ENCODE results near the gene SAMD4B.

The SAMD4B gene

DNA sequence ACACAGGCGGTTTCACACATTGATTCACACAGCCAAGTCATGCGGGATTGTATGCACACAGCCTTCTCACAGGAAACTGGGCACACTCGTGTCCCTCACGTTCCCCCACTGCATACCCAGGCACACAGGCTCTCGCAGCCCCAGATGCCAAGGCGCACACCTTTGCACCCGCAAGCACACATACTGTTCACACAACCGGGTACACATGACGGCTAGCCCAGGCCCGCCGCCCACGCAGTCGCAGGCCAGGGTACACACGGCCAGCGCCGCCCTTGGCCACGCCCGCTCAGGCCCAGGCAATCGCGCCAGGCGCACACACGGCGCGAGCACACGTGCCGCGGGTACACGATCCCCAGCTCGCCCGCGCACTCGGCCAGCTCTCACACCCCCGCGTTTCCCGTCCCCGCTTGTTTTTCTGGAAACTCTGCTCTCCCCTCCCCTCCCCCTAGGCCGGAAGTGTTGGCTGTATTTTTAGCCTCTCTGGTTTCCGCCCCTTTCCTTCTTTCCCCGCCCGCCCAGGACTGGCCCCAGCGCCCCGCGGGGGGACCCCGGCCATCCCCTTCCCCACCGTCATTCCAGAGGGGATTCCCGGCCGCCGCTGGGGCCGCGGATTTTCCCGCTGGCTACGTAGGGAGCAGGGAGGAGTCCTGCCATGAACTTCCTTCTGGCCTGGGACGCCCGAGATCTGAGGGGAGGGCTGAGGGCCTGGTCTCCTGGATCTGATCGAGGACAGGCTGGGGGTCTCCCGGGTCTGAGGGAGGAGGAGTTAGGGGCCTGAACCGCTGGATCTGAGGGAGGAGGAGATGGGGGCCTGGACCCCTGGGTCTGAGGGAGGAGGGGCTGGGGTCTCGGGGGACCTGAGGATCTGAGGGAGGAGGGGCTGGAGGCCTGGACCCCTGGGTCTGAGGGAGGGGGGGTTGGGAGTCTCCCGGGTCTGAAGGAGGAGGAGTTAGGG is 60.4 kb downstream of the SAMD4B start:
- H3K4me1 Mint-ChIP-seq, result peaks cover 67% of the 10 kb centered on the region
- peak overlapping the region; percentile 99 for H3K27ac Mint-ChIP-seq
- peak overlapping the region; percentile 84 for H3K4me3 Mint-ChIP-seq
- peaks cover 4% of the 10 kb centered on the region for H3K27me3 Mint-ChIP-seq (ENCODE audit: low read depth, poor library complexity)
- DNase-seq, result peak; percentile 80
- TF ChIP-seq, protein P1, sequence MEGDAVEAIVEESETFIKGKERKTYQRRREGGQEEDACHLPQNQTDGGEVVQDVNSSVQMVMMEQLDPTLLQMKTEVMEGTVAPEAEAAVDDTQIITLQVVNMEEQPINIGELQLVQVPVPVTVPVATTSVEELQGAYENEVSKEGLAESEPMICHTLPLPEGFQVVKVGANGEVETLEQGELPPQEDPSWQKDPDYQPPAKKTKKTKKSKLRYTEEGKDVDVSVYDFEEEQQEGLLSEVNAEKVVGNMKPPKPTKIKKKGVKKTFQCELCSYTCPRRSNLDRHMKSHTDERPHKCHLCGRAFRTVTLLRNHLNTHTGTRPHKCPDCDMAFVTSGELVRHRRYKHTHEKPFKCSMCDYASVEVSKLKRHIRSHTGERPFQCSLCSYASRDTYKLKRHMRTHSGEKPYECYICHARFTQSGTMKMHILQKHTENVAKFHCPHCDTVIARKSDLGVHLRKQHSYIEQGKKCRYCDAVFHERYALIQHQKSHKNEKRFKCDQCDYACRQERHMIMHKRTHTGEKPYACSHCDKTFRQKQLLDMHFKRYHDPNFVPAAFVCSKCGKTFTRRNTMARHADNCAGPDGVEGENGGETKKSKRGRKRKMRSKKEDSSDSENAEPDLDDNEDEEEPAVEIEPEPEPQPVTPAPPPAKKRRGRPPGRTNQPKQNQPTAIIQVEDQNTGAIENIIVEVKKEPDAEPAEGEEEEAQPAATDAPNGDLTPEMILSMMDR (IDR thresholded peaks at IDR 0.05), result no peak
- no peaks in the 10 kb centered on the region for H3K9me3 Mint-ChIP-seq
- peaks cover 14% of the 10 kb centered on the region for H3K36me3 Mint-ChIP-seq (ENCODE audit: low read depth)

DNA sequence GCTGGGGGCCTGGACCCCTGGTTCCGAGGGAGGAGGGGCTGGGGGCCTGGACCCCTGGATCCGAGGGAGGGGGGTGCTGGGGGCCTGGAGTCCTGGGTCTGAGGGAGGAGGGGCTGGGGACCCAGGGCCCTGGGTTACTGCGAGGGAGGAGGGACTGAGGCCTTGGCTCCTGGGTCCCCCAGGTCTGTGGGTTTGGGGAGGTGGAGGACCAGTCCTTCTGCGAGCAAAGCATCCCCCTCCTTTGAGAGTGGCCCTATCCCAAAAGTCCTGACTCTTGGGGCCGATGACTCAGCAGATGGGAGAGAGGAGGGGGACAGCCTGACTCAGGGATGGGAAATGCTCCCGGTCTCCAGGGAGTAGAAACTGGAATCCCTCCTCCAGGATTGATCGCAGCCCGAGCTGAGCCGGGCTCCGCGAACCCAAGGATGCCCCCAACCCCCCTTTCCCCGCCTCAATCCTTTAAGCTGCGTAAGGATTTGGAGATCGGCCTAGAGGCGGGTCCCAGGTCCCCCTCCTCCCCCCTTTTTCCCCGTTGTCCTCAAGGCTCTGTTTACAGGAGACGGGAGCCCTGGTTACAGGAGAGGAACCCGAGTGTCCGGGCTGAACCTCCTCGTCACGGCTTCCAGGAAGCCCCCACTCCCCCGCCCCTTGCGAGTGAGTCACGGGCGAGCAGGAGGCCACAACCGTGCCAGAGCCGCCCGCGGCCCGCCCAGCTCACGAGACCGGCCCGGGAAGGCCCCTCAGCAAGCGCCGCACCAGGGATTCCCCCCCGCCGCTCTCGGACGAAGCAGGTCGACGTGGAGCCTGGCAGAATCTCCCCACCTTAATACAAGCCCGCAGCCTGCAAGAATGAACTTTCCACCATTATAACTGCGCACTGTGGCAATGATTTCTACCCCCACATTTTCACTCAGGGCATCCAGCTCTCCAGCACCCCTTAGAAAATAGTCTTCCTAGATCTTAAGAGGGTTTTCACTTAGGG is 61.4 kb downstream of the SAMD4B start:
- TF ChIP-seq, protein P1 (IDR thresholded peaks at IDR 0.05), result no peak
- Mint-ChIP-seq H3K27ac (peak overlapping the region; percentile 97), H3K27me3 (ENCODE audit: low read depth, poor library complexity) (peaks cover 7% of the 10 kb centered on the region), H3K4me3 (peak overlapping the region; percentile 84), H3K4me1 (peaks cover 71% of the 10 kb centered on the region), H3K36me3 (ENCODE audit: low read depth) (peaks cover 14% of the 10 kb centered on the region), H3K9me3 (no peaks in the 10 kb centered on the region)
- peak; percentile 75 for DNase-seq

DNA sequence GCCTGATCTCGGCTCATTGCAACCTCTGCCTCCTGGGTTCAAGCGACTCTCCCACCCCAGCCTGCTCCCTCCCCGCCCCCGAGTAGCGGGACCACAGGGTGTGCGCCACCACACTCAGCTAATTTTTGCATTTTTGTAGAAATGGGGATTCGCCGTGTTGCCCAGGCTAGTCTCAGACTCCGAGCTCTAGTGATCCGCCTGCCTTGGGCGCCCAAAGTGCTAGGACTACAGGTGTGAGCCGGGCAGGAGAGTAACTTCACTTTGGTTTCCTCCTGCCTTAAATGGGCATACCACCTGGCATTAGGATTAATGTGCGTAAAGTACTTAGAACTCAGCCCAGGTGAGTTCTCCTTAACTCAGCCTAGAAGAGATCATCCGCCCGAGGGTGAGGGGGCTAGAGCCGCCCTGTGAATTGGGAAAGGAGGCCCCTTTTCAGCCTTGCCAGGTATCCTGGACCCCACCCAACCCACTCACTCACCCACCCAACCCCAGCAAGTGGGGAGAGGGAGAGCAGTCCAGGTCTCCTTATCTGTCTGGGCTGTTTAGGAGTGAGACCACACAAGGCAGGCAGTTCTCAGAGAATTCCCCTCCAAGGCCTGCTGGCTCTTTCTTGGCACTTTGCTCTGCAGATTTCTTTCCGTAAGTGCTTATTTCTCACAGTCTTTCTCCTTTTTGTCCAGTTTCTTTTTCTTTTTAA is 63.2 kb downstream of the SAMD4B start:
- H3K4me3 Mint-ChIP-seq, result peak overlapping the region; percentile 85
- peaks cover 69% of the 10 kb centered on the region for H3K4me1 Mint-ChIP-seq
- H3K27me3 Mint-ChIP-seq (ENCODE audit: low read depth, poor library complexity), result peaks cover 11% of the 10 kb centered on the region
- no peaks in the 10 kb centered on the region for H3K36me3 Mint-ChIP-seq (ENCODE audit: low read depth)
- no peaks in the 10 kb centered on the region for H3K9me3 Mint-ChIP-seq
- H3K27ac Mint-ChIP-seq, result no peak overlapping the region
- TF ChIP-seq, protein P1 (IDR thresholded peaks at IDR 0.05), result no peak
- no peak for DNase-seq

DNA sequence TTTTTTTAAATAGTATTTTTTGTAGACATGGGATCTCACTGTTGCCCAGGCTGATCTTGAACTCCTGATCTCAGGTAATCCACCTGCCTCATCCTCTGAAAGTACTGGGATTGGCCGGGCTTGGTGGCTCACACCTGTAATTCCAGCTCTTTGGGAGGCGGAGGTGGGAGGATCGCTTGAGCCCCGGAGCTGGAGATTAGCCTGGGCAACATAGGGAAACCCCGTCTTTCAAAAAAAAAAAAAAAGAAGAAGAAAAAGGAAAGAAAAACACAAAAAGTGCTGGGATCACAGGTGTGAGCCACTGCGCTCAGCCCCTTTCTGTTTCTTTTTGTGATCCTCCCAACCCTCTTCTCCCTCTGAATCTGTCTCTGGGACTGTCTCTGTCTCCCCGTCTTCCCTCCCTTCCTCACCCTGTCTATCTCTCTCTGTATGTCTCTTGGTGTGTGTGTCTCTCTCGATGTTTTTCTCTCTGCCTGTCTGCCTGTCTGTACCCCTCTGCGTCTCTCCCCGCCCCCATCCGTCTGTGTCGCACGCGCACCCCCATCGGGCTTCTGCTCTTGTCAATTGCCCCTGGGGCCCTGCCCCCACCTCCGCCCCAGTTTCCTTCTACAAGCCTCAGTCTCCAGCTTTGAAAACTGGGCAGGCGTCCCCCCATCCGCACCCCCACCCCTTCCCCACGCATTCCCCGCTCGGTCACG is 63.9 kb downstream of the SAMD4B start:
- peaks cover 70% of the 10 kb centered on the region for H3K4me1 Mint-ChIP-seq

More for the DNA sequence above, 63.9 kb downstream of the SAMD4B start:
- Mint-ChIP-seq H3K27ac (peak overlapping the region; percentile 12), H3K27me3 (ENCODE audit: low read depth, poor library complexity) (peaks cover 11% of the 10 kb centered on the region), H3K4me3 (peak overlapping the region; percentile 85), H3K36me3 (ENCODE audit: low read depth) (no peaks in the 10 kb centered on the region), H3K9me3 (no peaks in the 10 kb centered on the region)
- TF ChIP-seq, protein P1 (IDR thresholded peaks at IDR 0.05), result no peak
- no peak for DNase-seq

All from nephron progenitor cell (in vitro differentiated cells).